Stimulated activated naive CD8-positive, alpha-beta T cell treated with anti-CD3 and anti-CD28 coated beads, Interleukin-15, Interleukin-2, amounts not matched to agents 100 ng/mL and 50 ng/mL, for 24 hours (primary cell): ENCODE results near the gene TLK1.

ENCODE experiments used
- H3K27ac Mint-ChIP-seq: one replicate; pipeline ENCODE4 v1.8.0; 2021; ENCODE audit warnings: mild to moderate bottlenecking, mixed read lengths
- H3K27me3 Mint-ChIP-seq: one replicate; pipeline ENCODE4 v1.8.0; 2021; ENCODE audit warnings: mixed read lengths
- H3K36me3 Mint-ChIP-seq: one replicate; pipeline ENCODE4 v1.8.0; 2021; ENCODE audit warnings: low read depth, mixed read lengths
- H3K4me1 Mint-ChIP-seq: one replicate; pipeline ENCODE4 v1.8.0; 2021; ENCODE audit warnings: low read depth, mixed read lengths
- H3K4me3 Mint-ChIP-seq: one replicate; pipeline ENCODE4 v1.8.0; 2021; ENCODE audit warnings: mild to moderate bottlenecking, mixed read lengths
- H3K9me3 Mint-ChIP-seq: one replicate; pipeline ENCODE4 v1.8.0; 2021; ENCODE audit warnings: mixed read lengths

The TLK1 gene

GRCh38 chr2:171159372-171160118 is 1.1 kb downstream of the TLK1 start:
- Mint-ChIP-seq H3K27ac (peak overlapping the region; percentile 91), H3K9me3 (no peaks in the 10 kb centered on the region), H3K36me3 (no peaks in the 10 kb centered on the region), H3K27me3 (no peaks in the 10 kb centered on the region), H3K4me3 (peak overlapping the region; percentile 98), H3K4me1 (peaks cover 73% of the 10 kb centered on the region)

GRCh38 chr2:171158790-171159371 is 1.8 kb downstream of the TLK1 start:
- H3K27me3 Mint-ChIP-seq, result no peaks in the 10 kb centered on the region
- H3K27ac Mint-ChIP-seq, result peak overlapping the region; percentile 48
- H3K4me1 Mint-ChIP-seq, result peaks cover 76% of the 10 kb centered on the region
- H3K9me3 Mint-ChIP-seq, result no peaks in the 10 kb centered on the region
- H3K4me3 Mint-ChIP-seq, result peak overlapping the region; percentile 98
- no peaks in the 10 kb centered on the region for H3K36me3 Mint-ChIP-seq

- H3K27me3 Mint-ChIP-seq, result no peaks in the 10 kb centered on the region
- H3K9me3 Mint-ChIP-seq, result no peaks in the 10 kb centered on the region
- H3K36me3 Mint-ChIP-seq, result no peaks in the 10 kb centered on the region
- no peak overlapping the region for H3K27ac Mint-ChIP-seq
- peaks cover 76% of the 10 kb centered on the region for H3K4me1 Mint-ChIP-seq
- peak overlapping the region; percentile 98 for H3K4me3 Mint-ChIP-seq
Observed at GRCh38 chr2:171158036-171158789, 2.5 kb downstream of the TLK1 start.

GRCh38 chr2:171157109-171157500 is 3.6 kb downstream of the TLK1 start:
- Mint-ChIP-seq H3K4me1 (peaks cover 76% of the 10 kb centered on the region), H3K36me3 (no peaks in the 10 kb centered on the region), H3K27me3 (no peaks in the 10 kb centered on the region), H3K27ac (no peak overlapping the region), H3K4me3 (peak overlapping the region; percentile 51), H3K9me3 (no peaks in the 10 kb centered on the region)

- Mint-ChIP-seq H3K4me3 (no peak overlapping the region), H3K27me3 (no peaks in the 10 kb centered on the region), H3K9me3 (no peaks in the 10 kb centered on the region), H3K27ac (no peak overlapping the region), H3K4me1 (peaks cover 90% of the 10 kb centered on the region), H3K36me3 (no peaks in the 10 kb centered on the region)
Observed at GRCh38 chr2:171154348-171154747, 6.3 kb downstream of the TLK1 start.

GRCh38 chr2:171150694-171151285 is 9.9 kb downstream of the TLK1 start:
- no peaks in the 10 kb centered on the region for H3K27me3 Mint-ChIP-seq
- no peaks in the 10 kb centered on the region for H3K36me3 Mint-ChIP-seq
- H3K9me3 Mint-ChIP-seq, result no peaks in the 10 kb centered on the region
- peaks cover 91% of the 10 kb centered on the region for H3K4me1 Mint-ChIP-seq
- no peak overlapping the region for H3K27ac Mint-ChIP-seq
- H3K4me3 Mint-ChIP-seq, result no peak overlapping the region

- Mint-ChIP-seq H3K36me3 (no peaks in the 10 kb centered on the region), H3K4me3 (no peak overlapping the region), H3K27ac (no peak overlapping the region), H3K27me3 (no peaks in the 10 kb centered on the region), H3K9me3 (no peaks in the 10 kb centered on the region), H3K4me1 (peaks cover 89% of the 10 kb centered on the region)
Observed at GRCh38 chr2:171149986-171150693, 10.6 kb downstream of the TLK1 start.

- H3K9me3 Mint-ChIP-seq, result no peaks in the 10 kb centered on the region
- H3K36me3 Mint-ChIP-seq, result peaks cover 6% of the 10 kb centered on the region
- H3K27me3 Mint-ChIP-seq, result no peaks in the 10 kb centered on the region
- peaks cover 89% of the 10 kb centered on the region for H3K4me1 Mint-ChIP-seq
- H3K4me3 Mint-ChIP-seq, result no peak overlapping the region
- H3K27ac Mint-ChIP-seq, result no peak overlapping the region
Observed at GRCh38 chr2:171149171-171149938, 11.3 kb downstream of the TLK1 start.

GRCh38 chr2:171147081-171147480 is 13.6 kb downstream of the TLK1 start:
- Mint-ChIP-seq H3K9me3 (no peaks in the 10 kb centered on the region), H3K27me3 (no peaks in the 10 kb centered on the region), H3K4me1 (peaks cover 87% of the 10 kb centered on the region), H3K27ac (peak overlapping the region; percentile 48), H3K36me3 (peaks cover 6% of the 10 kb centered on the region), H3K4me3 (no peak overlapping the region)

- Mint-ChIP-seq H3K36me3 (peaks cover 6% of the 10 kb centered on the region), H3K4me1 (peaks cover 87% of the 10 kb centered on the region), H3K9me3 (no peaks in the 10 kb centered on the region), H3K4me3 (no peak overlapping the region), H3K27ac (no peak overlapping the region), H3K27me3 (no peaks in the 10 kb centered on the region)
Observed at GRCh38 chr2:171146633-171147032, 14.1 kb downstream of the TLK1 start.

GRCh38 chr2:171146071-171146470 is 14.6 kb downstream of the TLK1 start:
- Mint-ChIP-seq H3K4me1 (peaks cover 90% of the 10 kb centered on the region), H3K9me3 (no peaks in the 10 kb centered on the region), H3K4me3 (no peak overlapping the region), H3K27ac (no peak overlapping the region), H3K27me3 (no peaks in the 10 kb centered on the region), H3K36me3 (peaks cover 6% of the 10 kb centered on the region)

GRCh38 chr2:171143670-171144062 is 17.0 kb downstream of the TLK1 start:
- no peak overlapping the region for H3K4me3 Mint-ChIP-seq
- peaks cover 10% of the 10 kb centered on the region for H3K36me3 Mint-ChIP-seq
- H3K27me3 Mint-ChIP-seq, result no peaks in the 10 kb centered on the region
- H3K4me1 Mint-ChIP-seq, result peaks cover 91% of the 10 kb centered on the region
- no peak overlapping the region for H3K27ac Mint-ChIP-seq
- no peaks in the 10 kb centered on the region for H3K9me3 Mint-ChIP-seq

- Mint-ChIP-seq H3K4me1 (peaks cover 87% of the 10 kb centered on the region), H3K27me3 (no peaks in the 10 kb centered on the region), H3K27ac (no peak overlapping the region), H3K4me3 (no peak overlapping the region), H3K36me3 (peaks cover 10% of the 10 kb centered on the region), H3K9me3 (no peaks in the 10 kb centered on the region)
Observed at GRCh38 chr2:171142398-171142797, 18.3 kb downstream of the TLK1 start.

- peaks cover 87% of the 10 kb centered on the region for H3K4me1 Mint-ChIP-seq
- H3K9me3 Mint-ChIP-seq, result no peaks in the 10 kb centered on the region
- H3K4me3 Mint-ChIP-seq, result no peak overlapping the region
- peaks cover 10% of the 10 kb centered on the region for H3K36me3 Mint-ChIP-seq
- H3K27me3 Mint-ChIP-seq, result no peaks in the 10 kb centered on the region
- peak overlapping the region; percentile 39 for H3K27ac Mint-ChIP-seq
Observed at GRCh38 chr2:171141320-171141719, 19.4 kb downstream of the TLK1 start.
